ENCODE results near the gene BACE1. TPM values are rescaled to one million over a fixed set of nuclear protein-coding genes. Genes with fewer than 3 reads are reported as not detected.

The BACE1 gene
- total RNA-seq, 1 donor from 2014 or later = 78.2 TPM

DNA sequence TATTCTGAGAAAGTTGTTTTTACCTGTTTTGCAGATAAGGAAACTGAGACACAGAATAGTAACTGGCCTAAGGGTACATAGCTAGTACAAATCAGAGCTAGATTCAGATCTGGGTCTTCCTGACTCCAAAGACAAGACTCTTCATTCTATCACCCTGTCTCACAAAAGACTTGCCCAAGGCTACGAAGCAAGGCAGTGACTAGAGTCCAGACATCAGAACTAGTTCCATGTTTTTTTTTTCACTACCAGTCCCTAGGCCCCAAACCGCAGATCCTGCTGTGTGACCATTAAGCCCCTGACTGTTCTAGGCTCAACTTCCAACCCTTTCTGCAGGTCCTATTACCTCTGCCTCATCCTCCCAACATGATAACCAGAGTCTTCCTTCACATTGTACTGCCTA lies 23.4 kb downstream of the BACE1 start:
- Mint-ChIP-seq H3K4me1 (ENCODE audit: low read depth) (peaks cover 7% of the 10 kb centered on the region), H3K27ac (no peak overlapping the region), H3K4me3 (ENCODE audit: low read depth) (no peak overlapping the region), H3K27me3 (no peaks in the 10 kb centered on the region), H3K9me3 (ENCODE audit: low read depth) (no peaks in the 10 kb centered on the region), H3K36me3 (ENCODE audit: insufficient read depth) (peaks cover 27% of the 10 kb centered on the region)
- no peak for DNase-seq (ENCODE audit: low spot score, unreplicated experiment)
- TF ChIP-seq, protein P1, sequence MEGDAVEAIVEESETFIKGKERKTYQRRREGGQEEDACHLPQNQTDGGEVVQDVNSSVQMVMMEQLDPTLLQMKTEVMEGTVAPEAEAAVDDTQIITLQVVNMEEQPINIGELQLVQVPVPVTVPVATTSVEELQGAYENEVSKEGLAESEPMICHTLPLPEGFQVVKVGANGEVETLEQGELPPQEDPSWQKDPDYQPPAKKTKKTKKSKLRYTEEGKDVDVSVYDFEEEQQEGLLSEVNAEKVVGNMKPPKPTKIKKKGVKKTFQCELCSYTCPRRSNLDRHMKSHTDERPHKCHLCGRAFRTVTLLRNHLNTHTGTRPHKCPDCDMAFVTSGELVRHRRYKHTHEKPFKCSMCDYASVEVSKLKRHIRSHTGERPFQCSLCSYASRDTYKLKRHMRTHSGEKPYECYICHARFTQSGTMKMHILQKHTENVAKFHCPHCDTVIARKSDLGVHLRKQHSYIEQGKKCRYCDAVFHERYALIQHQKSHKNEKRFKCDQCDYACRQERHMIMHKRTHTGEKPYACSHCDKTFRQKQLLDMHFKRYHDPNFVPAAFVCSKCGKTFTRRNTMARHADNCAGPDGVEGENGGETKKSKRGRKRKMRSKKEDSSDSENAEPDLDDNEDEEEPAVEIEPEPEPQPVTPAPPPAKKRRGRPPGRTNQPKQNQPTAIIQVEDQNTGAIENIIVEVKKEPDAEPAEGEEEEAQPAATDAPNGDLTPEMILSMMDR (IDR thresholded peaks at IDR 0.05; ENCODE audit: unreplicated experiment) = no peak

- TF ChIP-seq, protein P1 (IDR thresholded peaks at IDR 0.05; ENCODE audit: unreplicated experiment) = no peak
- Mint-ChIP-seq H3K27me3 (no peaks in the 10 kb centered on the region), H3K4me3 (ENCODE audit: low read depth) (no peak within 1 kb of the TSS), H3K27ac (peak within 1 kb of the TSS; percentile 71), H3K4me1 (ENCODE audit: low read depth) (no peaks in the 10 kb centered on the region), H3K9me3 (ENCODE audit: low read depth) (no peaks in the 10 kb centered on the region), H3K36me3 (ENCODE audit: insufficient read depth) (peaks cover 33% of the 10 kb centered on the region)
- no peak for DNase-seq (ENCODE audit: low spot score, unreplicated experiment)
Measured at GRCh38 chr11:117290809-117291396, 25.2 kb downstream of the BACE1 start, which contains the start of gene BACE1-AS. BACE1-AS (plus strand) TSS chr11:117291346.

DNA sequence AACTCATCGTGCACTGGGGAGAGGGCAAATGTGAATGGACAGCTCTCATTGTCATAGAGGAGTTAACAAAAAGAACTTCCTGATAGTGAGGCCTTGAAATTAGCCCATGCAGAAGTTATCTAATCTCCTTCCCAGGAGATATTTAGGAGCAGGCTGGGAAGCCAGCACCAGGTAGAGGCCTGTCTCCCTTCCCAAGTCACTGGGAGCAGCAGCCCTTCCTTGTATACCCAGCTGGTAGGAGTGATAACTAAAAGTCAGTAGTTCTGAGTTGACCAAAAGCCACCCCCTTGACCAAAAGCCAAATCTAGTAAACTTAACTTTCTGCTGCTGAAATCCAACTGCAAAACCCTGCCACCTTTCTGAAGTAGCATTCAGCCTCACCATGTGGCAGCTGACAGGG lies 26.3 kb downstream of the BACE1 start:
- peaks cover 35% of the 10 kb centered on the region for H3K36me3 Mint-ChIP-seq (ENCODE audit: insufficient read depth)
- TF ChIP-seq, protein P1 (IDR thresholded peaks at IDR 0.05; ENCODE audit: unreplicated experiment) = no peak
- no peak overlapping the region for H3K4me3 Mint-ChIP-seq (ENCODE audit: low read depth)
- no peaks in the 10 kb centered on the region for H3K4me1 Mint-ChIP-seq (ENCODE audit: low read depth)
- no peak overlapping the region for H3K27ac Mint-ChIP-seq
- DNase-seq (ENCODE audit: low spot score, unreplicated experiment) = no peak
- H3K27me3 Mint-ChIP-seq = no peaks in the 10 kb centered on the region
- H3K9me3 Mint-ChIP-seq (ENCODE audit: low read depth) = no peaks in the 10 kb centered on the region

- Mint-ChIP-seq H3K27ac (no peak overlapping the region), H3K4me1 (ENCODE audit: low read depth) (no peaks in the 10 kb centered on the region), H3K27me3 (no peaks in the 10 kb centered on the region), H3K36me3 (ENCODE audit: insufficient read depth) (peaks cover 34% of the 10 kb centered on the region), H3K4me3 (ENCODE audit: low read depth) (no peak overlapping the region), H3K9me3 (ENCODE audit: low read depth) (no peaks in the 10 kb centered on the region)
- DNase-seq (ENCODE audit: low spot score, unreplicated experiment) = no peak
- TF ChIP-seq, protein P1 (IDR thresholded peaks at IDR 0.05; ENCODE audit: unreplicated experiment) = no peak
Measured at GRCh38 chr11:117287668-117288067, 28.4 kb downstream of the BACE1 start.

GRCh38 chr11:117286588-117286987 lies 29.5 kb downstream of the BACE1 start:
- Mint-ChIP-seq H3K4me3 (ENCODE audit: low read depth) (no peak overlapping the region), H3K9me3 (ENCODE audit: low read depth) (no peaks in the 10 kb centered on the region), H3K27ac (peak overlapping the region; percentile 15), H3K36me3 (ENCODE audit: insufficient read depth) (peaks cover 41% of the 10 kb centered on the region), H3K4me1 (ENCODE audit: low read depth) (no peaks in the 10 kb centered on the region), H3K27me3 (no peaks in the 10 kb centered on the region)
- no peak for DNase-seq (ENCODE audit: low spot score, unreplicated experiment)
- TF ChIP-seq, protein P1 (IDR thresholded peaks at IDR 0.05; ENCODE audit: unreplicated experiment) = no peak

Measured in progenitor cell of endocrine pancreas (in vitro differentiated cells).